IMR-90 (cell line): ENCODE measurements around the gene TBRG4. TPM values are rescaled to one million over a fixed set of nuclear protein-coding genes. Genes with fewer than 3 reads are reported as not detected.

Experiments
- ATAC-seq: fragments of 200-7000 bp; cut with Tn5 transposase; 2 replicates; pipeline ENCODE4 v1.9.1; 2020; ENCODE audit warnings: low read depth, mild to moderate bottlenecking, moderate library complexity
- BruUV-seq: library from RNA; stranded (reverse); fragments of 400-500 nt; replicated peaks from 2 replicates; lab custom pipeline; 2021; lab: Mats Ljungman, UMichigan
- CTCF ChIA-PET: fragments of 300-600 bp; formaldehyde crosslinking; extraction: SDS; loops from one replicate; lab custom pipeline; 2021; ENCODE audit warnings: antibody characterized with exemption; lab: Yijun Ruan, JAX
- POLR2A ChIA-PET: fragments of 300-600 bp; sonication (Branson Sonifier 250); formaldehyde crosslinking; loops from one replicate; lab custom pipeline; 2022; ENCODE audit warnings: antibody characterized with exemption; ENCODE audit not compliant: unreplicated experiment; lab: Charles Lee
- DNase-seq: peaks from one replicate; pipeline ENCODE4 v3.0.0; 2013
- H2AFZ ChIP-seq: replicated peaks from 2 replicates; pipeline ENCODE3; 2013; ENCODE audit warnings: low read length, mild to moderate bottlenecking; ENCODE audit not compliant: poor library complexity
- H2AK5ac ChIP-seq: 2 replicates; pipeline ENCODE4 v1.6.1; 2013; ENCODE audit warnings: low read depth, low read length, inconsistent platforms
- H2AK9ac ChIP-seq: replicated peaks from 2 replicates; pipeline ENCODE3; 2013; ENCODE audit warnings: mild to moderate bottlenecking, low read depth, low read length, moderate library complexity; ENCODE audit not compliant: poor library complexity
- H2BK120ac ChIP-seq: 2 replicates; pipeline ENCODE4 v1.6.1; 2013; ENCODE audit warnings: low read depth, low read length, inconsistent platforms
- H2BK15ac ChIP-seq: 3 replicates; pipeline ENCODE4 v1.6.1; 2013; ENCODE audit warnings: low read depth, low read length, inconsistent platforms
- H2BK20ac ChIP-seq: 2 replicates; pipeline ENCODE4 v1.6.1; 2013; ENCODE audit warnings: low read depth, mild to moderate bottlenecking, inconsistent platforms, low read length, moderate library complexity
- H2BK5ac ChIP-seq: 2 replicates; pipeline ENCODE4 v1.6.1; 2013; ENCODE audit warnings: mild to moderate bottlenecking, low read depth, low read length, inconsistent platforms; ENCODE audit not compliant: poor library complexity, severe bottlenecking
- H3K14ac ChIP-seq: replicated peaks from 2 replicates; pipeline ENCODE4 v1.6.1; 2013; ENCODE audit warnings: low read depth, low read length, inconsistent platforms
- H3K18ac ChIP-seq: 2 replicates; pipeline ENCODE4 v1.6.1; 2013; ENCODE audit warnings: low read depth, low read length, control low read depth
- H3K23ac ChIP-seq: 2 replicates; pipeline ENCODE4 v1.6.1; 2013; ENCODE audit warnings: low read depth, low read length, inconsistent platforms
- H3K27ac ChIP-seq: 2 replicates; pipeline ENCODE4 v1.5.1; 2013; ENCODE audit warnings: mild to moderate bottlenecking, control low read depth, low read length; ENCODE audit not compliant: insufficient read depth
- H3K27me3 ChIP-seq: 2 replicates; pipeline ENCODE4 v1.6.1; 2013; ENCODE audit warnings: low read length; ENCODE audit not compliant: control insufficient read depth, insufficient read depth
- H3K36me3 ChIP-seq: 2 replicates; pipeline ENCODE4 v1.6.1; 2013; ENCODE audit warnings: low read length, mixed read lengths; ENCODE audit not compliant: control insufficient read depth, insufficient read depth
- H3K4ac ChIP-seq: 2 replicates; pipeline ENCODE4 v1.6.1; 2013; ENCODE audit warnings: low read depth, low read length, inconsistent platforms
- H3K4me1 ChIP-seq: 2 replicates; pipeline ENCODE4 v1.6.1; 2013; ENCODE audit warnings: low read length, mixed read lengths; ENCODE audit not compliant: control insufficient read depth, insufficient read depth
- H3K4me2 ChIP-seq: 2 replicates; pipeline ENCODE4 v1.6.1; 2013; ENCODE audit warnings: low read depth, mild to moderate bottlenecking, control low read depth, low read length, moderate library complexity
- H3K4me3 ChIP-seq: 2 replicates; pipeline ENCODE4 v1.5.1; 2013; ENCODE audit warnings: low read depth, mild to moderate bottlenecking, control low read depth, low read length, moderate library complexity; ENCODE audit not compliant: insufficient read depth
- H3K56ac ChIP-seq: 2 replicates; pipeline ENCODE4 v1.6.1; 2013; ENCODE audit warnings: low read length, inconsistent platforms; ENCODE audit not compliant: insufficient read depth; ENCODE audit errors: extremely low read depth
- H3K79me1 ChIP-seq, 2 experiments: 2 replicates each; pipeline ENCODE4 v1.6.1; 2013; ENCODE audit warnings: low read length in 2 of 2, inconsistent platforms in 1 of 2, low read depth in 1 of 2
- H3K9ac ChIP-seq: 2 replicates; pipeline ENCODE4 v1.6.1; 2013; ENCODE audit warnings: low read depth, low read length, control low read depth
- H3K9me1 ChIP-seq: 2 replicates; pipeline ENCODE4 v1.6.1; 2013; ENCODE audit warnings: low read length, inconsistent platforms; ENCODE audit not compliant: insufficient read depth
- H3K9me3 ChIP-seq: 2 replicates; pipeline ENCODE4 v1.6.1; 2013; ENCODE audit warnings: low read length; ENCODE audit not compliant: control insufficient read depth, insufficient read depth
- H4K20me1 ChIP-seq: 2 replicates; pipeline ENCODE4 v1.6.1; 2013; ENCODE audit warnings: low read length, inconsistent platforms; ENCODE audit not compliant: insufficient read depth
- H4K5ac ChIP-seq: 2 replicates; pipeline ENCODE4 v1.6.1; 2013; ENCODE audit warnings: mild to moderate bottlenecking, low read depth, low read length, control low read depth
- H4K8ac ChIP-seq, 2 experiments: 2 replicates each; pipeline ENCODE4 v1.6.1; 2013; ENCODE audit warnings: low read depth in 2 of 2, low read length in 2 of 2, control low read depth in 1 of 2, inconsistent platforms in 1 of 2
- H4K91ac ChIP-seq: 2 replicates; pipeline ENCODE4 v1.6.1; 2013; ENCODE audit warnings: low read depth, low read length, inconsistent platforms; ENCODE audit not compliant: insufficient read depth
- CEBPB ChIP-seq: IDR thresholded peaks from 2 replicates; pipeline ENCODE4 v1.6.1; 2012; ENCODE audit warnings: low read depth, low read length, improper control_type of control experiment
- ELK1 ChIP-seq: fragments of 150-350 bp; IDR thresholded peaks from 2 replicates; pipeline ENCODE4 v1.6.1; 2016; ENCODE audit warnings: low read depth, mild to moderate bottlenecking, low read length, moderate library complexity, borderline replicate concordance
- FOS ChIP-seq: fragments of 150-350 bp; IDR thresholded peaks from 2 replicates; pipeline ENCODE4 v1.6.1; 2016; ENCODE audit warnings: low read depth, low read length
- MXI1 ChIP-seq: IDR thresholded peaks from 2 replicates; pipeline ENCODE4 v1.6.1; 2012; ENCODE audit warnings: low read depth, mild to moderate bottlenecking, low read length, moderate library complexity, borderline replicate concordance
- SMC3 ChIP-seq: fragments of 150-350 bp; IDR thresholded peaks from 2 replicates; pipeline ENCODE4 v1.6.1; 2016; ENCODE audit warnings: low read depth, mild to moderate bottlenecking, antibody characterized with exemption, low read length, moderate library complexity
- WGBS, 2 experiments: methylation state at CpG; one replicate each; pipeline versions ENCODE4 v1.1.5 to v1.1.7; 2013; ENCODE audit warnings: missing lambda C conversion rate in 2 of 2; ENCODE audit not compliant: insufficient read length in 1 of 2; ENCODE audit errors: extremely low coverage in 2 of 2; 5-methylcytosine and 5-hydroxymethylcytosine counted together
- dilution Hi-C: fragments of 300-500 bp; cut with HindIII; formaldehyde crosslinking; loops from one replicate; pipeline ENCODE4 v1.14.3; 2018; ENCODE audit warnings: low sequenced_read_pairs; ENCODE audit not compliant: unreplicated experiment
- in situ Hi-C: fragments of 300-500 bp; cut with MboI; formaldehyde crosslinking; loops from 3 replicates; pipeline ENCODE4 v1.14.3; 2019; ENCODE audit warnings: low sequenced_read_pairs, inconsistent platforms, mixed read lengths
- intact Hi-C: fragments of 100-400 bp; cut with micrococcal nuclease; formaldehyde crosslinking; loops from 2 replicates; pipeline ENCODE4 v1.10.0; 2022
- polyA plus RNA-seq, 3 experiments: library from polyadenylated mRNA; depleted of rRNA; stranded (reverse); fragments of >200 nt; gene quantifications; 2 replicates each; pipeline ENCODE4 v1.2.3, GENCODE V29; 2012; ENCODE audit warnings: low replicate concordance in 1 of 3
- total RNA-seq: library from RNA; depleted of rRNA; stranded (reverse); fragments of >200 nt; gene quantifications from 2 replicates; pipeline ENCODE4 v1.2.3, GENCODE V29; 2012
- TF ChIP-seq, protein P1 (sequence below): fragments of 150-350 bp; IDR thresholded peaks from 2 replicates; pipeline ENCODE4 v1.6.1; 2017; ENCODE audit warnings: mild to moderate bottlenecking, antibody characterized with exemption, low read length, low read depth

TBRG4 gene
- total and polyA plus RNA-seq, 2 of the 4 experiments (the other 2 are of a cell fraction): 71.6 to 77.6 TPM

DNA sequence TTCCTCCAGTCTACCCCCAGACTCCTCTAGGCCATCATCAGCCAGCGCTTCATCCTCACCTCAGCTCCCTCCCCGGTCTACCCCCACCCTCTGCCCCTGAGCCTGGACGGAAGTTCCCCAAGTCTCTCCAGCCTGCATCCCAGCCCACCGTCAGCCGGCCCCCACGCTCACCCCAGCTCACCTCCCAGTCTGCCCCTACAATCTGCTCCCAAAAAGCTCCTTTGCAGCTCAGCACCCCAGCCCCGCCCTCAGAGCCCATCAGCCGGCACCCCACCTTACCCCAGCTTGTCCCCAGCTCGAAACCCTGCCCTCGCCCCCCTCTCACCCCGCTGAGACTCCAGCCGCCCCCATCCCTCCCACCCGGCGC is 45.8 kb upstream of the TBRG4 start:
- H3K79me1 ChIP-seq: no peaks in the 10 kb centered on the region
- no peak overlapping the region for H2BK5ac ChIP-seq
- H3K27ac ChIP-seq: no peak overlapping the region
- no peak overlapping the region for H3K23ac ChIP-seq
- TF ChIP-seq CEBPB: no peak
- TF ChIP-seq ELK1: no peak
- no peak for TF ChIP-seq SMC3
- TF ChIP-seq, protein P1, sequence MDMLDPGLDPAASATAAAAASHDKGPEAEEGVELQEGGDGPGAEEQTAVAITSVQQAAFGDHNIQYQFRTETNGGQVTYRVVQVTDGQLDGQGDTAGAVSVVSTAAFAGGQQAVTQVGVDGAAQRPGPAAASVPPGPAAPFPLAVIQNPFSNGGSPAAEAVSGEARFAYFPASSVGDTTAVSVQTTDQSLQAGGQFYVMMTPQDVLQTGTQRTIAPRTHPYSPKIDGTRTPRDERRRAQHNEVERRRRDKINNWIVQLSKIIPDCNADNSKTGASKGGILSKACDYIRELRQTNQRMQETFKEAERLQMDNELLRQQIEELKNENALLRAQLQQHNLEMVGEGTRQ: no peak
- no peak for TF ChIP-seq MXI1
- no peak for TF ChIP-seq FOS
- BruUV-seq: no TSS peak
- no peaks in the 10 kb centered on the region for H4K20me1 ChIP-seq
- H3K27me3 ChIP-seq: peaks cover 51% of the 10 kb centered on the region
- H2AK9ac ChIP-seq: no peak overlapping the region
- CTCF ChIA-PET: no interaction called here
- H3K36me3 ChIP-seq: no peaks in the 10 kb centered on the region
- no peaks in the 10 kb centered on the region for H3K9me3 ChIP-seq
- H3K18ac ChIP-seq: no peak overlapping the region
- no peak overlapping the region for H2AK5ac ChIP-seq
- dilution Hi-C loops: no loop called here
- DNase-seq: no peak
- POLR2A ChIA-PET: no interaction called here
- H3K4ac ChIP-seq: no peak overlapping the region
- intact Hi-C loops: no loop called here
- H4K8ac ChIP-seq: no peak overlapping the region
- no peak overlapping the region for H3K56ac ChIP-seq
- H2BK15ac ChIP-seq: no peak overlapping the region
- no peak overlapping the region for H3K4me2 ChIP-seq
- no peaks in the 10 kb centered on the region for H3K4me1 ChIP-seq
- no peak overlapping the region for H2AFZ ChIP-seq
- ATAC-seq: no peak
- no peaks in the 10 kb centered on the region for H3K9me1 ChIP-seq
- no peak overlapping the region for H3K9ac ChIP-seq
- no peak overlapping the region for H2BK20ac ChIP-seq
- H3K14ac ChIP-seq: no peak overlapping the region
- WGBS, 2 experiments: 6% methylated on average over 2 of the region's 14 CpGs; no CpG with 5 or more reads in 1 of the 2 experiments
- H4K91ac ChIP-seq: no peak overlapping the region
- H3K4me3 ChIP-seq: no peak overlapping the region
- no peak overlapping the region for H2BK120ac ChIP-seq
- in situ Hi-C loops: loop anchor here (10.0 kb wide), 1 partner anchor 698 kb away; no protein-coding TSS in a partner anchor
- H4K5ac ChIP-seq: no peak overlapping the region
